SK-N-SH (cell line): Measurements from ENCODE around the gene BAG5.

Source experiments
- CTCF ChIP-seq: fragments of 200-600 bp; sonication (generic); IDR thresholded peaks from 2 replicates; pipeline ENCODE4 v1.6.1; 2017; ENCODE audit warnings: antibody characterized with exemption, mild to moderate bottlenecking, moderate library complexity
- EZH2phosphoT487 ChIP-seq: fragments of 200-600 bp; sonication (generic); IDR thresholded peaks from 2 replicates; pipeline ENCODE4 v1.6.1; 2017; ENCODE audit warnings: low read depth, mixed run types, mild to moderate bottlenecking, antibody characterized with exemption, moderate library complexity, borderline replicate concordance
- JUND ChIP-seq: IDR thresholded peaks from 2 replicates; pipeline ENCODE4 v1.4.0; 2012
- POLR2AphosphoS5 ChIP-seq: IDR thresholded peaks from 2 replicates; pipeline ENCODE4 v1.6.1; 2012; ENCODE audit warnings: low read depth, low read length
- RXRA ChIP-seq: IDR thresholded peaks from 2 replicates; pipeline ENCODE4 v1.4.0; 2012; ENCODE audit warnings: low read depth, mild to moderate bottlenecking, borderline replicate concordance
- TCF12 ChIP-seq: IDR thresholded peaks from 2 replicates; pipeline ENCODE4 v1.4.0; 2012
- TEAD4 ChIP-seq: IDR thresholded peaks from 2 replicates; pipeline ENCODE4 v1.4.0; 2012; ENCODE audit warnings: mild to moderate bottlenecking, borderline replicate concordance; ENCODE audit not compliant: insufficient read depth
- TF ChIP-seq, protein P1 (sequence below): fragments of 150-350 bp; IDR thresholded peaks from 2 replicates; pipeline ENCODE4 v1.6.1; 2017; ENCODE audit warnings: antibody characterized with exemption, low read length, low read depth, borderline replicate concordance

DNA sequence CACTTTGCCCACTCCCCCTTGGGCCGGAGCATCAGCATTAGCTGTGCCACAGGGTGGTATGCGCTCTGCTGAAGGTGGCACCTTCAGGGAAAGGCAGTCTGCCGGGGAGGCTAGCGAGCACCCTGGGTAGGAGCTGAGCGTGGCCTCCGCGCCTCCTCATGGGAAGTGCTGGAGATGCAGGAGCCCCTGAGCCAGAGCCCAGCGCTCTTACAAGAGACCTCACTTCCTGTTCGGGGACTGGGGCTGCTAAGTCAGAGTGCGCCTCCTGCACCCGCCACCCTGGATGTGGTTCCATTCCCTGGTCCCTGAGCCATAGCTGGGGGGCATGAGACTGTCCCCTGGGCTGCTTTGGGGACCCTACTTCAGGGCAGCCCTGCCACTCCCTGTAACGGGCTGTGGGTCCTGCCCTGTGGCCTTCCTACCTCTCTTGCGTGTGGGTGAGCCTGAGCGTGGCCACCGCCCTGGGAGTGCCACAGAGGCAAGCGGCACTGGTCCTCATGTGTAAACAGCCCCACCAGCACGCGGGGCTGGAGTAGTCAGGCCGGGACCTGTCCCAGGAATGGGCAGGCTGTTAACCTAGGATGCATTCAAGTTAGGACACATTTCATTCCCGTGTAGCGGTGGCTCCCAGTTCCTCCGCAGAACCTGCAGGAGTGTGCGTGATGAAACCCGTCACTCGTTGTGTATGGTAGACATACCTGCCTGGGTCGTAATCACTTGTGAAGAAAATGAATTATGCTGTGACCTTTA is 19.7 kb upstream of the BAG5 start:
- no peak for TF ChIP-seq CTCF
- no peak for TF ChIP-seq EZH2phosphoT487
- TF ChIP-seq, protein P1, sequence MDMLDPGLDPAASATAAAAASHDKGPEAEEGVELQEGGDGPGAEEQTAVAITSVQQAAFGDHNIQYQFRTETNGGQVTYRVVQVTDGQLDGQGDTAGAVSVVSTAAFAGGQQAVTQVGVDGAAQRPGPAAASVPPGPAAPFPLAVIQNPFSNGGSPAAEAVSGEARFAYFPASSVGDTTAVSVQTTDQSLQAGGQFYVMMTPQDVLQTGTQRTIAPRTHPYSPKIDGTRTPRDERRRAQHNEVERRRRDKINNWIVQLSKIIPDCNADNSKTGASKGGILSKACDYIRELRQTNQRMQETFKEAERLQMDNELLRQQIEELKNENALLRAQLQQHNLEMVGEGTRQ: no peak
- TF ChIP-seq POLR2AphosphoS5: no peak
- TF ChIP-seq TCF12: no peak
- no peak for TF ChIP-seq RXRA
- no peak for TF ChIP-seq TEAD4
- TF ChIP-seq JUND: no peak
